ENCODE results near the gene ABCF2.

DNA sequence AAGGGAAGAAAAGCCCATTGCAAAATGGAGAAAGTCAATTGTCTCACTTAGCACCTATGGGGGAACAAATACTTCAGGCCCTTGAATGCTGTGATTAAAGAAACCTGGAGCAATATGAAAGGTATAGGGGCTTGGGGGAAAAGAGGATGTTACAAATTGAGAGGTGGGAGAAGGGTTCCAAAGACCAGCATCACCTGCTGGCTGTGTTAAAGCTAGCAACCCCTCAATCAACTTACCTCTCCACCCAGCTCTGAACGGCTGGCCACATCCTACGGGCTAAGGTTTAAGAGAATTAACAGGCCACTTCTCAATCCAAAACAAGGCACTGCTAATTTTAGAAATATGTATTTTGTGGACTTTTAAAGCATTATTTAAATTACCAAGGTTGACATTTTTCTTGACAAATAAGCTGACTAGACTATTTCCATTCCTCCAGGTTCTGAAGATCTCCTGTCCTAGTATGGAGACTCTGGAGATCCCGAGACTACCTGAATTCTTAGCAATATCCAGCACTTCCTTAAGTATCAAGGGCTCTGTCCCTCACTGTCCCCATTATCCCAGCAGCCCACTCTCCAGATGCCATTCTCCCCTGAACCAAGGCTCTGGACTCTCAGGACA is 15.7 kb downstream of the ABCF2 start:
- TF ChIP-seq, protein P1, sequence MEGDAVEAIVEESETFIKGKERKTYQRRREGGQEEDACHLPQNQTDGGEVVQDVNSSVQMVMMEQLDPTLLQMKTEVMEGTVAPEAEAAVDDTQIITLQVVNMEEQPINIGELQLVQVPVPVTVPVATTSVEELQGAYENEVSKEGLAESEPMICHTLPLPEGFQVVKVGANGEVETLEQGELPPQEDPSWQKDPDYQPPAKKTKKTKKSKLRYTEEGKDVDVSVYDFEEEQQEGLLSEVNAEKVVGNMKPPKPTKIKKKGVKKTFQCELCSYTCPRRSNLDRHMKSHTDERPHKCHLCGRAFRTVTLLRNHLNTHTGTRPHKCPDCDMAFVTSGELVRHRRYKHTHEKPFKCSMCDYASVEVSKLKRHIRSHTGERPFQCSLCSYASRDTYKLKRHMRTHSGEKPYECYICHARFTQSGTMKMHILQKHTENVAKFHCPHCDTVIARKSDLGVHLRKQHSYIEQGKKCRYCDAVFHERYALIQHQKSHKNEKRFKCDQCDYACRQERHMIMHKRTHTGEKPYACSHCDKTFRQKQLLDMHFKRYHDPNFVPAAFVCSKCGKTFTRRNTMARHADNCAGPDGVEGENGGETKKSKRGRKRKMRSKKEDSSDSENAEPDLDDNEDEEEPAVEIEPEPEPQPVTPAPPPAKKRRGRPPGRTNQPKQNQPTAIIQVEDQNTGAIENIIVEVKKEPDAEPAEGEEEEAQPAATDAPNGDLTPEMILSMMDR (conservative IDR thresholded peaks at IDR 0.05; ENCODE audit: low read depth, low read length), result no peak
- no peak for TF ChIP-seq EZH2 (IDR thresholded peaks at IDR 0.05; ENCODE audit: low read length, unreplicated experiment)
- no peak for TF ChIP-seq EZH2phosphoT487 (IDR thresholded peaks at IDR 0.05; ENCODE audit: borderline replicate concordance, low read length)

Measured in PC-3 (cell line).